A204.1 (cell line): ENCODE measurements around the gene STARD3.

Source experiments
- FAIRE-seq: peaks from 2 replicates; lab custom pipeline; 2012; peaks lifted over from hg19 to GRCh38; lab: Jason Lieb, UNC

STARD3 gene

GRCh38 chr17:39639043-39639442 is 2.1 kb downstream of the STARD3 start:
- no peak for FAIRE-seq

GRCh38 chr17:39639566-39640458 is 2.9 kb downstream of the STARD3 start:
- no peak for FAIRE-seq

GRCh38 chr17:39640591-39641031 is 3.7 kb downstream of the STARD3 start:
- FAIRE-seq, result no peak

GRCh38 chr17:39641097-39641496 is 4.2 kb downstream of the STARD3 start:
- no peak for FAIRE-seq

- no peak for FAIRE-seq
Measured at GRCh38 chr17:39641883-39642282, 4.9 kb downstream of the STARD3 start.

- no peak for FAIRE-seq
Measured at GRCh38 chr17:39642291-39643074, 5.5 kb downstream of the STARD3 start.

GRCh38 chr17:39643271-39643670 is 6.3 kb downstream of the STARD3 start:
- no peak for FAIRE-seq

GRCh38 chr17:39647256-39647655 is 10.3 kb downstream of the STARD3 start:
- no peak for FAIRE-seq

- FAIRE-seq, result no peak
Measured at GRCh38 chr17:39648616-39649366, 11.8 kb downstream of the STARD3 start.

GRCh38 chr17:39650121-39650579 is 13.2 kb downstream of the STARD3 start:
- no peak for FAIRE-seq

- FAIRE-seq, result no peak
Measured at GRCh38 chr17:39651923-39652586, 15.1 kb downstream of the STARD3 start.

- FAIRE-seq, result no peak
Measured at GRCh38 chr17:39652587-39653315, 15.8 kb downstream of the STARD3 start.

- FAIRE-seq, result no peak
Measured at GRCh38 chr17:39653316-39653661, 16.3 kb downstream of the STARD3 start.

- FAIRE-seq, result no peak
Measured at GRCh38 chr17:39653662-39654331, 16.9 kb downstream of the STARD3 start.

GRCh38 chr17:39655105-39655504 is 18.2 kb downstream of the STARD3 start:
- no peak for FAIRE-seq

GRCh38 chr17:39658346-39658745 is 21.4 kb downstream of the STARD3 start:
- no peak for FAIRE-seq

- FAIRE-seq, result no peak
Measured at GRCh38 chr17:39658760-39659159, 21.8 kb downstream of the STARD3 start.

- no peak for FAIRE-seq
Measured at GRCh38 chr17:39659279-39660010, 22.5 kb downstream of the STARD3 start.

GRCh38 chr17:39660011-39660360 is 23.0 kb downstream of the STARD3 start:
- FAIRE-seq, result no peak
